GM23248 (cell line): Measurements from ENCODE around the gene KISS1R.

Experiments used
- EZH2 ChIP-seq: fragments of 200-600 bp; sonication (generic); IDR thresholded peaks from 2 replicates; pipeline ENCODE4 v1.6.1; 2018; ENCODE audit warnings: antibody characterized with exemption, mild to moderate bottlenecking; ENCODE audit not compliant: insufficient read depth, poor library complexity, severe bottlenecking
- EZH2phosphoT487 ChIP-seq: fragments of 200-600 bp; sonication (generic); IDR thresholded peaks from 2 replicates; pipeline ENCODE4 v1.6.1; 2018; ENCODE audit warnings: antibody characterized with exemption, moderate library complexity, mild to moderate bottlenecking, low read depth; ENCODE audit not compliant: insufficient read depth

- no peak for TF ChIP-seq EZH2phosphoT487
- TF ChIP-seq EZH2, result no peak
Measured at GRCh38 chr19:916645-917322, 349 bp upstream of the KISS1R start.
